Right ventricle myocardium superior (tissue), 1 donor: Measurements from ENCODE around the gene UBL4A. TPM values are rescaled to one million over a fixed set of nuclear protein-coding genes. Genes with fewer than 3 reads are reported as not detected.

Experiments used
- ATAC-seq: fragments of 200-7000 bp; cut with Tn5 transposase; one replicate; pipeline ENCODE4 v1.9.1; 2020; ENCODE audit warnings: mild to moderate bottlenecking; ENCODE audit not compliant: poor library complexity
- DNase-seq: peaks from one replicate; pipeline ENCODE4 v3.0.0-alpha.2; 2020
- intact Hi-C: fragments of 100-400 bp; cut with DNase I; formaldehyde crosslinking; loops from one replicate; pipeline ENCODE4 v1.11.2; 2022
- long read RNA-seq: library from polyadenylated mRNA; unstranded; transcript quantifications from one replicate; pipeline ENCODE4 v2.0.0, GENCODE V29; 2021
- total RNA-seq: library from RNA; stranded (reverse); fragmentation: NEBNext Ultra II Directional; extraction: Animal tissue kit (Norgen Biotek cat#: 25700); gene quantifications from one replicate; pipeline ENCODE4 v1.2.1, GENCODE V29; 2021
- donor health status: DM: no; HTN: yes; CAD: no; lungs with severe emphysema.

UBL4A gene
- total RNA-seq, result 54.7 TPM
- long read RNA-seq, transcript UBL4A-205 (2 exons, 629 nt), result minor isoform, 8 of 389 reads
- long read RNA-seq, transcript UBL4A-202 (4 exons, 2,382 nt), result major isoform, 325 of 389 reads
- long read RNA-seq, partial matches to known transcripts, result 3 of 389 reads
- long read RNA-seq, other reads (novel, unspliced or antisense), result 53 of 389 reads

GRCh38 chrX:154486396-154487207, at the start of gene UBL4A:
Gene UBL4A, minus strand, starts transcription at chrX:154486615. Its CDS starts 31 bp downstream, at chrX:154486584.
- DNase-seq (peak; percentile 77), ATAC-seq (peak; percentile 49)
- intact Hi-C loops, result no loop called here

- intact Hi-C loops, result no loop called here
- ATAC-seq (no peak), DNase-seq (no peak)
Observed at GRCh38 chrX:154535892-154536291, 49.5 kb upstream of the UBL4A start.

- ATAC-seq (peak; percentile 96), DNase-seq (peak; percentile 91)
- intact Hi-C loops, result loop anchor here (5.0 kb wide), 1 partner anchor 217 kb away; no protein-coding TSS in a partner anchor
Observed at GRCh38 chrX:154534526-154535322, 48.3 kb upstream of the UBL4A start.

- ATAC-seq (no peak), DNase-seq (no peak)
- intact Hi-C loops, result loop anchor here (5.0 kb wide), 1 partner anchor 215 kb away; no protein-coding TSS in a partner anchor
Observed at GRCh38 chrX:154532690-154533089, 46.3 kb upstream of the UBL4A start.

GRCh38 chrX:154531626-154532025, 45.2 kb upstream of the UBL4A start:
- ATAC-seq, result no peak
- DNase-seq, result no peak
- intact Hi-C loops, result loop anchor here (5.0 kb wide), 1 partner anchor 214 kb away; no protein-coding TSS in a partner anchor

- ATAC-seq (no peak), DNase-seq (no peak)
- intact Hi-C loops, result loop anchor here (5.0 kb wide), 1 partner anchor 213 kb away; no protein-coding TSS in a partner anchor
Observed at GRCh38 chrX:154530286-154530685, 43.9 kb upstream of the UBL4A start.

- DNase-seq, result no peak
- intact Hi-C loops, result no loop called here
Observed at GRCh38 chrX:154529206-154529612, 42.8 kb upstream of the UBL4A start.

GRCh38 chrX:154526901-154527675, 40.7 kb upstream of the UBL4A start:
- DNase-seq (peak; percentile 86), ATAC-seq (peak; percentile 93)
- intact Hi-C loops, result no loop called here

More at GRCh38 chrX:154529206-154529612, 42.8 kb upstream of the UBL4A start:
- no peak for ATAC-seq

- DNase-seq, result no peak
- intact Hi-C loops, result no loop called here
- no peak for ATAC-seq
Observed at GRCh38 chrX:154525606-154526490, 39.4 kb upstream of the UBL4A start.

GRCh38 chrX:154519389-154519788, 33.0 kb upstream of the UBL4A start:
- intact Hi-C loops, result no loop called here
- DNase-seq (no peak), ATAC-seq (no peak)

- intact Hi-C loops, result no loop called here
- DNase-seq (no peak), ATAC-seq (peak; percentile 1)
Observed at GRCh38 chrX:154517101-154517781, 30.8 kb upstream of the UBL4A start.

- ATAC-seq (peak; percentile 66), DNase-seq (no peak)
- intact Hi-C loops, result no loop called here
Observed at GRCh38 chrX:154516656-154517100, 30.3 kb upstream of the UBL4A start.

GRCh38 chrX:154515966-154516655, 29.7 kb upstream of the UBL4A start, which contains the start of gene FAM3A:
Gene FAM3A, minus strand, starts transcription at chrX:154516232. Its CDS starts 460 bp downstream, at chrX:154515772.
- peak; percentile 96 for ATAC-seq
- DNase-seq, result peak; percentile 95
- intact Hi-C loops, result no loop called here

GRCh38 chrX:154515090-154515965, 28.9 kb upstream of the UBL4A start:
- intact Hi-C loops, result no loop called here

GRCh38 chrX:154513716-154514115, 27.3 kb upstream of the UBL4A start:
- DNase-seq (no peak), ATAC-seq (no peak)
- intact Hi-C loops, result no loop called here

More at GRCh38 chrX:154515090-154515965, 28.9 kb upstream of the UBL4A start:
- ATAC-seq (peak; percentile 6), DNase-seq (peak; percentile 63)
